Panc1 (cell line): ENCODE results near the gene TWIST2. TPM values are rescaled to one million over a fixed set of nuclear protein-coding genes. Genes with fewer than 3 reads are reported as not detected.
A peak's percentile ranks its signal among the peaks of the same experiment; 100 is the strongest.

Experiments used
- ATAC-seq: fragments of 200-7000 bp; cut with Tn5 transposase; 2 replicates; pipeline ENCODE4 v1.9.1; 2020; ENCODE audit warnings: mild to moderate bottlenecking, moderate library complexity
- BruUV-seq: library from RNA; stranded (reverse); fragments of 400-500 nt; replicated peaks from 2 replicates; lab custom pipeline; 2021; lab: Mats Ljungman, UMichigan
- CTCF ChIA-PET: fragments of 300-600 bp; sonication (Branson Sonifier 250); formaldehyde crosslinking; loops from one replicate; lab custom pipeline; 2022; ENCODE audit warnings: antibody characterized with exemption; lab: Charles Lee
- POLR2A ChIA-PET: fragments of 300-600 bp; sonication (Branson Sonifier 250); formaldehyde crosslinking; loops from one replicate; lab custom pipeline; 2022; ENCODE audit warnings: antibody characterized with exemption; lab: Charles Lee
- DNase-seq: peaks from one replicate; pipeline ENCODE4 v3.0.0-alpha.2; 2010; ENCODE audit warnings: low read depth, low spot score
- H3K27ac ChIP-seq: 2 replicates; pipeline ENCODE4 v1.5.1; 2011; ENCODE audit warnings: mild to moderate bottlenecking, low read length, inconsistent platforms
- H3K27me3 ChIP-seq: fragments of 200-500 bp; sonication (Bioruptor generic); 2 replicates; pipeline ENCODE4 v1.6.0; 2014; ENCODE audit warnings: low read length, inconsistent platforms; ENCODE audit not compliant: control insufficient read depth, insufficient read depth
- H3K36me3 ChIP-seq: fragments of 200-500 bp; sonication (Bioruptor generic); 2 replicates; pipeline ENCODE4 v1.5.1; 2014; ENCODE audit warnings: inconsistent platforms, mild to moderate bottlenecking, low read length, moderate library complexity; ENCODE audit not compliant: control insufficient read depth, insufficient read depth
- H3K4me1 ChIP-seq: 2 replicates; pipeline ENCODE4 v1.5.1; 2011; ENCODE audit warnings: inconsistent platforms, mild to moderate bottlenecking, low read length, moderate library complexity; ENCODE audit not compliant: control insufficient read depth, insufficient read depth
- H3K4me3 ChIP-seq, 2 experiments: 2 replicates each; pipeline ENCODE4 v1.5.1; 2011 to 2012; ENCODE audit warnings: low read depth in 2 of 2, low read length in 2 of 2, mild to moderate bottlenecking in 2 of 2, inconsistent platforms in 1 of 2, moderate library complexity in 1 of 2
- H3K9me3 ChIP-seq: fragments of 200-500 bp; sonication (Bioruptor generic); 2 replicates; pipeline ENCODE4 v1.5.1; 2014; ENCODE audit warnings: low read depth, mild to moderate bottlenecking, inconsistent platforms, low read length, moderate library complexity; ENCODE audit not compliant: control insufficient read depth, insufficient read depth
- CTCF ChIP-seq: fragments of 450-650 bp; IDR thresholded peaks from 2 replicates; pipeline ENCODE4 v1.5.1; 2017; ENCODE audit warnings: mild to moderate bottlenecking
- POLR2AphosphoS5 ChIP-seq: IDR thresholded peaks from 2 replicates; pipeline ENCODE4 v1.6.1; 2012; ENCODE audit warnings: mild to moderate bottlenecking, low read depth, low read length, moderate library complexity
- REST ChIP-seq, 2 experiments: IDR thresholded peaks; 2 replicates each; pipeline ENCODE4 v1.6.1; 2011 to 2012; ENCODE audit warnings: low read depth in 2 of 2, control low read depth in 1 of 2, low read length in 1 of 2, mild to moderate bottlenecking in 1 of 2, moderate library complexity in 1 of 2; ENCODE audit not compliant: insufficient read depth in 1 of 2
- SIN3A ChIP-seq: IDR thresholded peaks from 2 replicates; pipeline ENCODE4 v1.6.1; 2012; ENCODE audit warnings: low read depth, mild to moderate bottlenecking, low read length, moderate library complexity, borderline replicate concordance; ENCODE audit not compliant: insufficient read depth
- TCF7L2 ChIP-seq: IDR thresholded peaks from 2 replicates; pipeline ENCODE4 v1.6.1; 2011; ENCODE audit warnings: mild to moderate bottlenecking, low read depth, low read length, inconsistent platforms
- in situ Hi-C: cut with HindIII; loops from 2 replicates; pipeline ENCODE4 v1.10.0; 2016; ENCODE audit warnings: low sequenced_read_pairs, low pct_unique_long_range_greater_than_20kb
- intact Hi-C: fragments of 100-400 bp; cut with micrococcal nuclease; formaldehyde crosslinking; loops from one replicate; pipeline ENCODE4 v1.10.0; 2022; ENCODE audit not compliant: unreplicated experiment
- total RNA-seq: library from RNA; stranded (reverse); gene quantifications from one replicate; pipeline ENCODE4 v1.2.1, GENCODE V29; 2021; ENCODE audit not compliant: unreplicated experiment

The TWIST2 gene
- total RNA-seq, 1 experiment from 2014 or later: 4.2 TPM

- in situ Hi-C loops (no loop called here), intact Hi-C loops (no loop called here)
- ChIA-PET CTCF (interaction anchor here (0.6 kb wide), 2 partner anchors 86 to 508 kb away, joined by 3 read pairs; no protein-coding TSS in a partner anchor), POLR2A (no interaction called here)
- no TSS peak for BruUV-seq
- Histone ChIP-seq H3K27ac (peak overlapping the region; percentile 23; the same call in 1 of the 2 replicates), H3K9me3 (no peaks in the 10 kb centered on the region), H3K4me1 (no peaks in the 10 kb centered on the region), H3K36me3 (no peaks in the 10 kb centered on the region), H3K4me3 (no peak overlapping the region), H3K27me3 (no peaks in the 10 kb centered on the region)
- no peak for TF ChIP-seq TCF7L2
- no peak for TF ChIP-seq SIN3A
- TF ChIP-seq REST (IDR thresholded peaks at IDR 0.05; ENCODE audit: insufficient read depth in 1 of 2, low read depth in 2 of 2, low read length in 1 of 2): no peak
- no peak for TF ChIP-seq CTCF
- TF ChIP-seq POLR2AphosphoS5: no peak
- no peak for ATAC-seq
- DNase-seq: no peak
Observed at GRCh38 chr2:238875101-238875470, 27.2 kb downstream of the TWIST2 start.

GRCh38 chr2:238875471-238876231 lies 27.8 kb downstream of the TWIST2 start:
- BruUV-seq: no TSS peak

More at GRCh38 chr2:238875471-238876231, 27.8 kb downstream of the TWIST2 start:
- no peaks in the 10 kb centered on the region for H3K27me3 ChIP-seq
- no peaks in the 10 kb centered on the region for H3K36me3 ChIP-seq
- in situ Hi-C loops: no loop called here
- H3K4me1 ChIP-seq: no peaks in the 10 kb centered on the region
- H3K27ac ChIP-seq: peak overlapping the region; percentile 23; the same call in 1 of the 2 replicates
- intact Hi-C loops: no loop called here
- H3K9me3 ChIP-seq: no peaks in the 10 kb centered on the region
- ATAC-seq (no peak), DNase-seq (no peak)
- H3K4me3 ChIP-seq: no peak overlapping the region
- TF ChIP-seq CTCF (no peak), POLR2AphosphoS5 (no peak), SIN3A (no peak), TCF7L2 (no peak), REST (IDR thresholded peaks at IDR 0.05; ENCODE audit: insufficient read depth in 1 of 2, low read depth in 2 of 2, low read length in 1 of 2) (no peak)
- ChIA-PET CTCF (interaction anchor here (0.6 kb wide), 1 partner anchor 86 kb away, joined by 3 read pairs; no protein-coding TSS in a partner anchor), POLR2A (interaction anchor here (0.5 kb wide), 1 partner anchor 66 kb away, joined by 4 read pairs; no protein-coding TSS in a partner anchor)
